H9 (cell line): ENCODE results near the gene UST. TPM values are rescaled to one million over a fixed set of nuclear protein-coding genes. Genes with fewer than 3 reads are reported as not detected.
A peak's percentile ranks its signal among the peaks of the same experiment; 100 is the strongest.

ENCODE experiments used
- DNase-seq: peaks from one replicate; pipeline ENCODE4 v3.0.0-alpha.2; 2017
- H2AFZ ChIP-seq: one replicate; pipeline ENCODE4 v1.6.1; 2013; ENCODE audit warnings: mild to moderate bottlenecking, low read length, control low read depth, moderate library complexity
- H2AK5ac ChIP-seq: 2 replicates; pipeline ENCODE4 v1.6.1; 2013; ENCODE audit warnings: low read length, control low read depth, mixed read lengths; ENCODE audit not compliant: insufficient read length
- H2BK120ac ChIP-seq: one replicate; pipeline ENCODE4 v1.6.1; 2013; ENCODE audit warnings: low read depth, mild to moderate bottlenecking, low read length, control low read depth, inconsistent platforms; ENCODE audit not compliant: poor library complexity, severe bottlenecking
- H2BK12ac ChIP-seq: 2 replicates; pipeline ENCODE4 v1.6.1; 2013; ENCODE audit warnings: low read length, control low read depth, mixed read lengths, low read depth; ENCODE audit not compliant: insufficient read length
- H2BK15ac ChIP-seq: 2 replicates; pipeline ENCODE4 v1.6.1; 2013; ENCODE audit warnings: low read depth, low read length, control low read depth
- H2BK20ac ChIP-seq: one replicate; pipeline ENCODE4 v1.6.1; 2013; ENCODE audit warnings: low read depth, mild to moderate bottlenecking, low read length, control low read depth, inconsistent platforms; ENCODE audit not compliant: poor library complexity, severe bottlenecking
- H2BK5ac ChIP-seq: 2 replicates; pipeline ENCODE4 v1.6.1; 2013; ENCODE audit warnings: low read length, control low read depth, mixed read lengths; ENCODE audit not compliant: insufficient read length
- H3K14ac ChIP-seq: 2 replicates; pipeline ENCODE4 v1.6.1; 2013; ENCODE audit warnings: low read length, control low read depth; ENCODE audit not compliant: insufficient read depth
- H3K18ac ChIP-seq: 2 replicates; pipeline ENCODE4 v1.6.1; 2013; ENCODE audit warnings: low read depth, mild to moderate bottlenecking, mixed read lengths, low read length, control low read depth; ENCODE audit not compliant: insufficient read length
- H3K23ac ChIP-seq: 2 replicates; pipeline ENCODE4 v1.6.1; 2013; ENCODE audit warnings: low read length, control low read depth, mixed read lengths, low read depth; ENCODE audit not compliant: insufficient read length
- H3K23me2 ChIP-seq: 2 replicates; pipeline ENCODE4 v1.6.1; 2013; ENCODE audit warnings: low read depth, mild to moderate bottlenecking, mixed read lengths, low read length, control low read depth; ENCODE audit not compliant: insufficient read length, poor library complexity, severe bottlenecking
- H3K27ac ChIP-seq: 2 replicates; pipeline ENCODE4 v1.5.1; 2013; ENCODE audit warnings: low read length, control low read depth, mixed read lengths, low read depth; ENCODE audit not compliant: insufficient read length
- H3K27me3 ChIP-seq: 2 replicates; pipeline ENCODE4 v1.6.1; 2013; ENCODE audit warnings: low read length, control low read depth, inconsistent platforms; ENCODE audit not compliant: insufficient read depth
- H3K4ac ChIP-seq: 2 replicates; pipeline ENCODE4 v1.6.1; 2013; ENCODE audit warnings: low read depth, mild to moderate bottlenecking, control low read depth, inconsistent platforms, low read length, moderate library complexity
- H3K4me1 ChIP-seq: 2 replicates; pipeline ENCODE4 v1.6.1; 2013; ENCODE audit warnings: low read length, control low read depth, inconsistent platforms; ENCODE audit not compliant: insufficient read depth
- H3K4me2 ChIP-seq: 2 replicates; pipeline ENCODE4 v1.6.1; 2013; ENCODE audit warnings: low read length, control low read depth, mixed read lengths; ENCODE audit not compliant: insufficient read length, insufficient read depth
- H3K56ac ChIP-seq: 2 replicates; pipeline ENCODE4 v1.6.1; 2013; ENCODE audit warnings: low read depth, mild to moderate bottlenecking, mixed read lengths, low read length, control low read depth; ENCODE audit not compliant: insufficient read length
- H3K79me1 ChIP-seq: 2 replicates; pipeline ENCODE4 v1.6.1; 2013; ENCODE audit warnings: low read depth, mild to moderate bottlenecking, moderate library complexity, low read length, control low read depth, inconsistent platforms; ENCODE audit not compliant: insufficient read depth, poor library complexity, severe bottlenecking
- H3K79me2 ChIP-seq: 2 replicates; pipeline ENCODE4 v1.6.1; 2013; ENCODE audit warnings: low read length, control low read depth, inconsistent platforms; ENCODE audit not compliant: insufficient read depth
- H3K9ac ChIP-seq: 2 replicates; pipeline ENCODE4 v1.6.1; 2013; ENCODE audit warnings: low read length, control low read depth, mixed read lengths; ENCODE audit not compliant: insufficient read length; ENCODE audit errors: extremely low read depth
- H3K9me3 ChIP-seq: one replicate; pipeline ENCODE4 v1.6.1; 2013; ENCODE audit warnings: low read depth, low read length, inconsistent platforms; ENCODE audit not compliant: control insufficient read depth
- H3T11ph ChIP-seq: one replicate; pipeline ENCODE4 v1.6.1; 2013; ENCODE audit warnings: mild to moderate bottlenecking, low read length, control low read depth, inconsistent platforms
- H4K20me1 ChIP-seq: one replicate; pipeline ENCODE4 v1.6.1; 2013; ENCODE audit not compliant: control insufficient read depth, insufficient read length, insufficient read depth
- H4K5ac ChIP-seq: 2 replicates; pipeline ENCODE4 v1.6.1; 2013; ENCODE audit warnings: low read depth, mild to moderate bottlenecking, mixed read lengths, low read length, control low read depth; ENCODE audit not compliant: insufficient read length
- H4K8ac ChIP-seq: replicated peaks from 2 replicates; pipeline ENCODE4 v1.6.1; 2013; ENCODE audit warnings: low read length, control low read depth, mixed read lengths, low read depth; ENCODE audit not compliant: insufficient read length
- H4K91ac ChIP-seq: 2 replicates; pipeline ENCODE4 v1.6.1; 2013; ENCODE audit warnings: low read depth, mild to moderate bottlenecking, moderate library complexity, mixed read lengths, low read length, control low read depth; ENCODE audit not compliant: insufficient read length
- H3K27ac Mint-ChIP-seq, 3 experiments: 2 replicates in 2 of 3; 3 replicates in 1 of 3; pipeline ENCODE4 v1.8.0; 2020 to 2021; ENCODE audit warnings: mixed read lengths in 3 of 3, mild to moderate bottlenecking in 1 of 3, moderate library complexity in 1 of 3
- H3K27me3 Mint-ChIP-seq: 2 replicates; pipeline ENCODE4 v1.8.0; 2021; ENCODE audit warnings: low read depth, mild to moderate bottlenecking, moderate library complexity, mixed read lengths
- H3K36me3 Mint-ChIP-seq, 3 experiments: 2 replicates in 2 of 3; 3 replicates in 1 of 3; pipeline ENCODE4 v1.8.0; 2020 to 2021; ENCODE audit warnings: low read depth in 3 of 3, mixed read lengths in 3 of 3; ENCODE audit not compliant: insufficient read depth in 1 of 3
- H3K4me1 Mint-ChIP-seq, 2 experiments: 2 replicates each; pipeline ENCODE4 v1.8.0; 2020; ENCODE audit warnings: mixed read lengths in 2 of 2
- H3K4me3 Mint-ChIP-seq, 2 experiments: 2 replicates in 1 of 2; 3 replicates in 1 of 2; pipeline ENCODE4 v1.8.0; 2020 to 2021; ENCODE audit warnings: mild to moderate bottlenecking in 2 of 2, mixed read lengths in 2 of 2, moderate library complexity in 1 of 2
- H3K9me3 Mint-ChIP-seq, 2 experiments: 2 replicates in 1 of 2; 3 replicates in 1 of 2; pipeline ENCODE4 v1.8.0; 2020; ENCODE audit warnings: mild to moderate bottlenecking in 2 of 2, mixed read lengths in 2 of 2, moderate library complexity in 1 of 2
- CTCF ChIP-seq: fragments of 200-600 bp; sonication (generic); conservative IDR thresholded peaks from 3 replicates; pipeline ENCODE4 v1.8.0; 2021; ENCODE audit warnings: antibody characterized with exemption, mild to moderate bottlenecking
- WGBS: extraction: QIAGEN DNeasy Blood & Tissue Kit; methylation state at CpG from one replicate; pipeline ENCODE4 v1.1.7; 2013; ENCODE audit warnings: missing lambda C conversion rate, low lambda C conversion rate, mixed read lengths; ENCODE audit not compliant: insufficient read length; ENCODE audit errors: extremely low coverage; 5-methylcytosine and 5-hydroxymethylcytosine counted together
- total RNA-seq: library from RNA; stranded (reverse); gene quantifications from 2 replicates; pipeline ENCODE4 v1.2.1, GENCODE V29; 2021

UST gene
- total RNA-seq, 1 experiment from 2014 or later: 14.4 TPM

DNA sequence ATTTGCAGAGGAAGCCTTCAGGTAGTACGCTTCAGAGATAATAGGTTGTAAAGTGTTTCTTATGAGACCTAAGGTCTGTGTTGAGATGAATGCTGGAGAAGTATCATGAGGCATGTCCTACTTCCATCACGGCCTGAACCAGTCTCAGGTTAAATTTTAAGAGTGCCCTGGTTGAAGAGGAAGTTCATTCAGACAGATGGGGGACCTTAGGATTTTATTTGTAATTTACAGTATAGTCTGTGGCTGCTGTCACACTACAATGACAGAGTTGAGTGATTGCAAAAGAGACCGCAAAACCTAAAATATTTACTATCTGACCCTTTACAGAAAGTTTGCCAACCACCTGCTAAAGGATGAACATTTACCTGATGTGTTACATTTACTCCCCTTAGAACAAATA lies 70.9 kb downstream of the UST start:
- Mint-ChIP-seq H3K9me3 (peaks cover 17 to 18% of the 10 kb centered on the region in 2 experiments), H3K27me3 (no peaks in the 10 kb centered on the region), H3K27ac (peak overlapping the region; percentile 47 to 98 (median 84)), H3K4me1 (peaks cover 57 to 63% of the 10 kb centered on the region in 2 experiments), H3K36me3 (peaks cover 12 to 24% (median 17%) of the 10 kb centered on the region in 3 experiments), H3K4me3 (0 out of 5 replicates have a peak overlapping the region, but pooled peaks of 1 of the 2 experiments have one; percentile 53)
- H2BK120ac ChIP-seq: no peak overlapping the region
- H2BK15ac ChIP-seq: no peak overlapping the region
- no peaks in the 10 kb centered on the region for H4K20me1 ChIP-seq
- H3K27me3 ChIP-seq: no peaks in the 10 kb centered on the region
- H3K23me2 ChIP-seq: no peaks in the 10 kb centered on the region
- no peak overlapping the region for H4K8ac ChIP-seq
- H3K4me1 ChIP-seq: peaks cover 21% of the 10 kb centered on the region
- peaks cover 20% of the 10 kb centered on the region; the same call in 1 of the 2 replicates for H3K79me2 ChIP-seq
- H3K23ac ChIP-seq: no peak overlapping the region
- H3K9me3 ChIP-seq: no peaks in the 10 kb centered on the region
- no peak overlapping the region for H2BK20ac ChIP-seq
- H3K14ac ChIP-seq: no peak overlapping the region
- no CpG with 5 or more reads among the region's 3 CpGs for WGBS
- no peak overlapping the region for H3K4ac ChIP-seq
- DNase-seq: no peak
- H3K18ac ChIP-seq: no peak overlapping the region
- no peaks in the 10 kb centered on the region for H3K79me1 ChIP-seq
- no peak overlapping the region for H4K5ac ChIP-seq
- no peak overlapping the region for H3K56ac ChIP-seq
- H3K27ac ChIP-seq: peak overlapping the region; percentile 2
- H2BK5ac ChIP-seq: no peak overlapping the region
- H2BK12ac ChIP-seq: no peak overlapping the region
- H3T11ph ChIP-seq: no peak overlapping the region
- H3K9ac ChIP-seq: no peak overlapping the region
- H2AFZ ChIP-seq: no peak overlapping the region
- H3K4me2 ChIP-seq: no peak overlapping the region
- H2AK5ac ChIP-seq: no peak overlapping the region
- no peak for TF ChIP-seq CTCF
- H4K91ac ChIP-seq: no peak overlapping the region
